GM21528 (cell line): Measurements from ENCODE around the gene ZSWIM4.

Experiments used
- ATAC-seq: cut with Tn5 transposase; IDR thresholded peaks from one replicate; pipeline ENCODE4 v1.9.1; 2021; ENCODE audit warnings: mild to moderate bottlenecking, moderate library complexity; ENCODE audit not compliant: unreplicated experiment, low FRiP score

Gene ZSWIM4

DNA sequence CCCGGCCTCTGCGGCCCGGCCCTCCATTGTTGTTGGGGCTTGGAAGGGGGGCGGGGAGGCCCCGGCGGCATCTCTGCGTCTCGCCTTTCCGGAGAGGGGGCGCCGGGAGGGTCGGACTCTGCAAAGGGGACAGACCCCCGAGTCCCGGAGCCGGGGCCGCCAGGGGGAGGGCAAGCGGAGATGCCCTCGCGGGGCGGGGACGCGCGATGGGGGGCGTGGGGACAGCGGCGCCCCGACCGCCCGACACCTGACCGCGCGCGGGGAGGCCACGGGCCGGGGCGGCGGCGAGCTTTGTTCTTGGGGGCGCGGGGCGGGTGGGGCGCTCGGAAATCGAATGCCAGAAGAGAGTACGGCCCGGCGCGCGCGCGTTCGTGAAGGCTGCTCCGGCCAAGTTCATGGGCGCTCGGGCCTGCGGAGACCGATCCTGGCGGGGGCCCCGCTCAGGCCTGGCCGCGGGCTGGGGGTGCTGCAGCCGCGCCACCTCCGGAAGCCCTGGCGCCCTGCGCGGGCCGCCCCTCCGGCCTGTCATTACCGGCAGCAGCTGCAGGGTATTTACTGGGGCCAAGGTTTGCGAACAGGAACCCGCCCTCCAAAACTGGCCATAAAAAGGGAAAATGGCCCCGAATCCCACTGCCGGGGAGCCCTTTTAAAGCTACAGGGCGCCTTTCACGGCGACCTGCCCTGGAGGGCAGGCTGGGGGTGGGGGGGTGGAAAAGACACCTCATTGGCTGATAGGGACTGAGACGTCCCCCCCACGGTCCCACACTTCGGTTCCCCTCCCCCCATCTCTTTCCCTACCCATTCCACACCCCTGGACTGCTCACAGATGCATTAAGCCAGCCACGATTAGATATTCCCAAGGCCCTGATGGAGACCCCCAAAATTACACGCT is 70.6 kb downstream of the ZSWIM4 start:
- no peak for ATAC-seq

DNA sequence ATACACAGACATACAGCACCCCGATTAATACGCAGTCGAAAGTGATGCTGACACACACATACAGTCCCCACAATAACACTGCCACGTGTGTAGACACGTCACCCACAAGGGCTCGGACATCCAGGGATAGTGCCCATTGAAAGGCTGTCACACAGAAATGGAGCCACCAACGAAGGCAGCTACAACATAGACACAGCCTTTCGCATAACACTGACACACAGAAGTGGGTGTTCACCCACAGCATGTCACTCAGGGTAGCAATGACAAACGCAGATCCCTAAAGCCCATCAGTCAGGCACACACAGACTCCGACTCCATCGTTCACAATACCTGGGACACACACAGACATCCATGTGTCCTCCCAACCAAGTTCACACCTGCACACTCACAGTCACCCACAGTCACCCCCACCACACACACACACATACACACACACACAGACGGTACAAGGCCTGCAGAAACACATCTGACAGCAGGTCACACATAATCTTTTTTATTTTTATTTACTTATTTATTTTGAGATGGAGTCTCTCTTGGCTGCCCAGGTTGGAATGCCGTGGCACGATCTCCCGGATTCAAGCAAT is 71.3 kb downstream of the ZSWIM4 start:
- no peak for ATAC-seq

DNA sequence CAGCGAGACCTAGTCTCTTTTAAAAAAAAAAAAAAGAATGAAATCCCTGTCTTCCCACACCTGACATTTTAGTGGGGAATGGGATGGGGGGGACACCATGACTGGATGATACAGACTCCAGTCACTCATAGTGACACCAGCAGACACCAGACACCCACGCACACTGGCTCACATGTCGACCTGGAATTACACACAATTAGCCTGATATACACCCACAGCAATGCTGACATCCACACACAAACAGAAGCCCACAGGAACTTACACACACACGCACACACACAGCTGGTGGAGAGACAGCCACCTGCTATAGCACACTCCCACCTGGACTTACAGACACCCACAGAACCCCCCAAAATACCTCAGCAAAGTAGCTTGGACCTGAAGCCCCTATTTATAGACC is 73.4 kb downstream of the ZSWIM4 start:
- no peak for ATAC-seq

DNA sequence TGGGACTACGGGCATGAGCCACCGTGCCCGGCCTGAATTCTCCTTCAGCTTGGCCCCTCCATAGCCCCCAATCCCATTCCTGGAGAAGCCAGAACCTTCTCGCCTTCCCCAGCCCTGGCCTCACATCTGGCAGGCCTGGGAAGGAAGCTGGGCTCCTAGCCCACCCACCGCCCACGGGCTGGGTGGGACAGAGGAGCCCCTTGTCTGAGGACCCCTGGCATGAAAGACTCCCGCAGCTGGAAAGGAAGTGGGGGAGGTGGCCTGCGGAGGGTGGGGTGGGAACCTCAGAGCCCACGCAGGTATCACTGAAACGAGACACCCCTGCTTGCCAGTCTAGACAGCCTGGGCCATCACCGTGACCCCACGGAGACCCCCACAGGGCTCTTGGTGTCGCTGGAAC is 74.0 kb downstream of the ZSWIM4 start:
- ATAC-seq = no peak

DNA sequence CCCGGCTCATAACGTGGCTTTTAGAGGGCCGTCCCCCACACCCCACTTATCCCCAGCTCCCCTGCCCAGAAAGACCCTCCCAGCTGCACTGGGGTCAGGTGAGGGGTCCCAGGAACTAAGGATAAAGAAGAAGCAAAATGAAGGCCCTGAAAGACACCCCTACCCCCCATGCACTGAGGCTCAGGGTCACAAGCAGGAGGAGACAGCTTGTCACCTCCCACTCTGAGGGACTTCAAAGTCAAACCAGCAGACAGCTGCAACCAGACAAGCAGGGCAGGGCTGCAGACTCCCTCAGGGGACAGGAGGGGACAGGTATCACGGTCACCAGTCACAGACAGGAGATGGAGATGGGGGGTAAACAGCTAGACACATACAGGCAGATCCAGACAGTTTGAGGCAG is 75.6 kb downstream of the ZSWIM4 start:
- ATAC-seq = no peak

DNA sequence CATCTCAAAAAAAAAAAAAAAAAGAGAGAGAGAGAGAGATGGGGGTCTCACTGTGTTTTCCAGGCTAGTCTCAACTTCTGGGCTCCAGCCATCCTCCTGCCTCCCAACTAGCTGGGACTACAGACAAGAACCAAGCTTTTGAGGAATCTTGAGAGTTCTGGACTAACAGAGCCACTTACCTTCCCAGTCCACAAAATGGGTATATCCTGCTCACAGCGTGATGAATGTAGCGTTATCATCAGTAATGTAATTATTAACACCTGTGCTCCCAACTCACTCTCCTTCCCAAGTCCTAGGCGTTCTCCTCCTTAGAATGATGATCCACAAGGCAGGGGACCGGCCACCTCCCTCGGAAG is 77.1 kb downstream of the ZSWIM4 start:
- ATAC-seq = no peak

DNA sequence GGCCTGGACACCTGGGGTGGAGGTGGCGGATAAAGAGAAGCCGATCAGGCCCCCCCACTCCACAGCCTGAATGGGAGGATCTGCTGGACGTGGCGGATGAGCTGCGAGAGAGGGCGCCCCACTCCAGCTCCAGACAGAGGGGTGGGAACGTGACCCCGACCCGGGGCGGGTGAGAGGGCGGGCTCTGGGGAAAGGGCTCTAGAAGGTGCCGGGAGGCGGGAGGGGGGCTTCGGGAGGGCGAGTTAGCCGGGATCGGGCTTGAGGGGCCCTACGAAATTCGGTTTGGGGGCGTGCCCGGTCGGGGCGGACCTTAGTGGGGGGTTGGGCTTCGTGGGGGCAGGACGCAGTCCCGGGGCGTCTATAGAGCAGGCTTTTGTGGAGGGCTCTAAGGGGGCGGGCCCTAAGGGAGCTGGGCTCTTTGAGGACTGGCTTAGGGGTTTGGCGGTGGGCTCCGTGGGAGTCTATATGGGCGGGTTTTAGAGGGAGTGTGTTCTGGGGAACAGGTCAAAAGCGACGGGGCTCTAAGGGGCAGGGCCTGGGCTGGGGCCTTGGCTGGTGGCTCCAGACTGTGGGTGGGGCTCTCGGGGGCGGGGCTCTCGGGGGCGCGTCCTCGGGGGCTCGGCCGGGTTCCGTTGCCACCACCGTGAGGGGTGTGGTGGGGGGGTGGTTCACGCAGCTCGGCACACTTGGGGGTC is 77.6 kb downstream of the ZSWIM4 start:
- no peak for ATAC-seq

DNA sequence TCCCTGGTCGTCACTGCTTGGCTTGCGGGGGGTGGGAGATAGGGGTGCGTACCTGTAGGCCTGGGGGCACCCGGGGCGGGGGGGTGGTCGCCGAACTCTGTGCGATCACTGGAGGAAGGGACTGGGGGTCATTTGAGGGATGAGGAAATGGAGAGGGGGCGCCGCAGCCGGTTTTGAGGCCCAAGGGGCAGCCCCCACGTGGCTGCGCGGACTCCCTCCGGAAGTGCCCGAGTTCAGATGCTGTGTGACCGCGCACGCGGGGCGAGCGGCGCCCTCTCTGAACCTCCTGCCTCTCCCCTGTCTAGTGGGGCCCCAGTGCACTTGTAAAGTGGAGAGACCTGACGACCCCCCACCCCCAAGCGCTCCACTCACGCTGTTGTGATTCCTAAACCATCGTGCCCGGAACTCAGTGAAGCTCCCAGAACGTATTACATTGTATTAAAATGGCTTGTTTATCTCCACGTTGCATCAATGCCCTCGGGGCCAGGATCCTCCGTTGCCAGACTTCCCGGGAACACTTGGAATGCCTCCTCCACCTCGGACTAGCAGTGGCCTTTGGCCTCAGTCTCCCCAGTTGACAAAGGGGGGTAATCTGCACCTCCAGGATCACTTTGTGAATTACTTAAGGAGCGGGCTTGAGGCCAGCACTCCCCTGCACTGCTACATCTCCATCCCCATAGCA is 78.7 kb downstream of the ZSWIM4 start:
- ATAC-seq = no peak

DNA sequence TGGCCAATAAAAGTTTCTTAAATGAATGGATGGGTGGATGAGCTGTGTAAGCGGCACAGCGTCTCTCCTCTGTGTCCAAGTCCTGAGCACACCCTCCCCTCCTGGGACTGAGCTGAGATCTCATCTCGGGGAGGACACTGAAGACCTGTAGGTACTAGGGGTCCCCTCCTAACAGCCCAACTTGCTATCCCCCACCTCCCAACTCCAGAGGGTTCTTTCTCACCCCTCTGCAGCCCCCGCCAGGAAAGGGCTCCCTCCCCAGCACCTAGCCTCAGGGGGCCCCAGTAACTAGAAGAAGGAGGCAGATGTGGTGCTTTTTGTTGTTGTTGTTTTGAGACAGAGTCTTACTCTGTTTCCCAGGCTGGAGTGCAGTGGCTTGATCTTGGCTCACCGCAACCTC is 80.6 kb downstream of the ZSWIM4 start:
- ATAC-seq = no peak

DNA sequence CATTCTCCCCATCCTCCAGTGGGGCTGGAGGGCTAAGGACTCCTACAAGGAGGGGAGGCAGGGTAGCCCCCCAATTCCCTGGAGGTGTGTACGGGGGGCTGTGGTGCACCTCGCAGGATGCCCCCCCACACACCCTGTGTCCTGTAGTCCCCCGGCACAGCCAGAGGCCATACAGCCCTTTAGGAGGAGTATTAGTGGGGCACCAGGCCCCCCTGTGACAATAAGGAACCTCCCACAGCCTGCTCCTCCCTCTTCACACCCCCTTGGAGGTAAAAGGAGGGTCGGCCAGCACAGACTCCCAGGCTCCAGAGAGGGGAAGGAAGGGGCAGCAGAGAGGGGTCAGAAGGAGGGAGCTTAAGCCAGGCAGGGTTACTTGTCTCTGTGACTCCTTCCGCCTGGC is 81.6 kb downstream of the ZSWIM4 start, which contains the start of gene NANOS3:
TSS of gene NANOS3 (plus strand) at position 301 of the 400 bp plus-strand sequence. CDS start 115 bp downstream, outside the sequence.
- ATAC-seq = no peak

DNA sequence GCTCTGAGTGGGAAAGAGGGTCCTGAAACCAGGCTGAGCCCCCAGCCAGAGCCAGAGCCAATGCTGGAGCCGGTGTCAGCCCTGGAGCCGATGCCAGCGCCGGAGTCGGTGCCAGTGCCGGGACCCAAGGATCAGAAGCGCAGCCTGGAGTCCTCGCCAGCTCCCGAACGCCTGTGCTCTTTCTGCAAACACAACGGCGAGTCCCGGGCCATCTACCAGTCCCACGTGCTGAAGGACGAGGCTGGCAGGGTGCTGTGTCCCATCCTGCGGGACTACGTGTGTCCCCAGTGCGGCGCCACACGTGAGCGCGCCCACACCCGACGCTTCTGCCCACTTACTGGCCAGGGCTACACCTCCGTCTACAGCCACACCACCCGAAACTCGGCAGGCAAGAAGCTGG is 82.1 kb downstream of the ZSWIM4 start:
- ATAC-seq = no peak

DNA sequence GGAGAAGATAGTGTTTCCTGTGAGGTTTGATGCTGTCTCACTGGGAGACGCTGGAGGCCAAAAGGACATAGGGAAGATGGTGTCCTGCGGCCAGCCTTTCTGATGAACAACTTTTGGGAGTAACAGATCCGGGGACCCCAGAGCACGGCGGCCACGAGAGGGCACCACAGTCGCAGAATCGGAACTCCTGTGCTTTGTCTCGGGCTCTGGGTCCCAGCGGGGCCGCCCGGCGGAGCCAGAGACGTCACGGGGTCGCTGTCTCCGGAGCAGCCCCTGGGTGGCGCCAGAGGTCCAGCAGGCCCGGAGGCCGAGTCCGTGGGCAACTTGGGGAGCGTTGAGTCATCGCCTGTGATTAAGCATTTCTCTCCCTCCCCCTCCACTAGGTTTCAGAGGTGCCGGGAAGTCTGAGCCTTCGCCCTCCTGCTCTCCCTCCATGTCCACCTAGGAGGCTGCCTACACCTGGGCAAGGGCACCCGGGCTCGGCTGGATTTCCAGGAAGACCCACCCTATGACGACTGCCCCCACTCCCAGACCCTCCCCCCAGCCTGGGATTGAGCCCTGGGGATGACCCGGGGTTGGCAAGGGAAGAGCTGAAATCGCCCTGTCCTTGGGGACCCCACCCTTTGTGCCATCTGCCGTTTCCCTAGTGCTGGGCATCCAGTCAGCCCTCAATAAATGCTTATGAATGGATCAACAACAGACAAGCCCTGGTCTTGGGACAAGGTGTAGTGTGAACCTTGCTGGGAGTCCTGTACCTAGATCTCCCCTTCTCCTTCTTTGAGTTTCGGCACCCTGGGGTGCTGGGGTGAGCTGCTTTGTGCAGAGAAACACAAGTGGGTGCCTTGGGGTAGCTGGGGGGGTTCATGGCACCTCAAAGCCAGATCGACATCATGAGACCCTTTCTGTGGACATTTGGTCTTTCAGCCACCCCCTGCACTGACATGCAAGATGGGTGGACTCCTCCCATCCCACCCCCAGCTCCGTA is 85.1 kb downstream of the ZSWIM4 start:
- ATAC-seq = peak; percentile 72

DNA sequence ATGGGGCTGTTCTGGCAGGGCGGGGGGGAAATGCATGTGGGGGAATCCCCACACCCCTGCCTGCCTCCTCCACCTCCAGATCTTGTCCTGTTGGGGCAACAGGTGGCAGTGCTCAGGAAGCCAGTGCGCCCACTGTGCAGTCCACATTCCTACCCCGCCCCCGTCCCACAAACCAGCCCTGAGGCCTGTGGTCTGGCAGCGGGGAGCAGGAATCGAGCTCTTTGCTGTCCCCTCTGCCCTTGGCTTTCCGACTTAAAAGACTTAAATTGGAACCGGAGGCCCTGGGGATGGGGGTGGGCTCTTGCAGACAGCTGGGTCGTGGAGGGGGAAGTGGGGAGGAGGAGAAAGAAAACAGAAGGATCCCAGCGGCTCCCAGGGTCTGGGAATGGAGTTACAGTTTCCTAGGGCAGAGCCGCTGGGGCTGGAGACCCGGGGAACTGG is 86.0 kb downstream of the ZSWIM4 start:
- no peak for ATAC-seq
